ENCODE data around the gene ACTL10. TPM values are rescaled to one million over a fixed set of nuclear protein-coding genes. Genes with fewer than 3 reads are reported as not detected.

The ACTL10 gene
- total and polyA plus RNA-seq, 2 donors (not counting 1 experiment from before 2014, with no cell fraction given), result 1.2 to 6.3 TPM

GRCh38 chr20:33675136-33675959 lies 8.6 kb downstream of the ACTL10 start:
- intact Hi-C loops (cut with micrococcal nuclease), result loop anchor here (2.0 kb wide), 2 partner anchors 45 to 55 kb away; partner anchors contain the start of genes PXMP4 and ZNF341
- ChIA-PET POLR2A (interaction anchor here (0.6 to 1.0 kb wide), 5 partner anchors 10 to 211 kb away, joined by 3 to 5 read pairs (median 4); no protein-coding TSS in a partner anchor), CTCF (interaction anchor here (0.9 kb wide), 1 partner anchor 9 kb away, joined by 3 read pairs; the partner anchor contains the start of gene ACTL10)
- TF ChIP-seq CTCF (IDR thresholded peaks at IDR 0.05) (no peak), EZH2 (IDR thresholded peaks at IDR 0.05; ENCODE audit: borderline replicate concordance, insufficient read depth, low read depth, low read length, poor library complexity, severe bottlenecking) (no peak)
- H3K27ac ChIP-seq (ENCODE audit: low read length in 2 of 2), result no peak overlapping the region
- Mint-ChIP-seq H3K4me3 (peak overlapping the region; percentile 76), H3K9me3 (ENCODE audit: insufficient read depth) (no peaks in the 10 kb centered on the region), H3K27ac (peak overlapping the region; percentile 32), H3K4me1 (peaks cover 36% of the 10 kb centered on the region), H3K27me3 (no peaks in the 10 kb centered on the region)
- 82% methylated on average over 8 of the region's 16 CpGs for WGBS (ENCODE audit: insufficient coverage)
- H3K36me3 ChIP-seq (replicated peaks in 1 of 2; ENCODE audit: control extremely low read depth in 1 of 2, control insufficient read depth in 1 of 2, extremely low read depth in 1 of 2, insufficient read depth in 2 of 2, low read length in 1 of 2), result no peaks in the 10 kb centered on the region
- DNase-seq (no peak), ATAC-seq (ENCODE audit: low read depth) (no peak)
- peaks cover 31 to 36% of the 10 kb centered on the region in 2 donors for H3K4me1 ChIP-seq (ENCODE audit: control insufficient read depth in 2 of 2, insufficient read depth in 2 of 2, low read length in 2 of 2)
- H3K9me3 ChIP-seq (ENCODE audit: control extremely low read depth in 1 of 3, control insufficient read depth in 2 of 3, insufficient read depth in 1 of 3, low read length in 2 of 3), result no peaks in the 10 kb centered on the region
- peak overlapping the region; percentile 95 for H3K4me2 ChIP-seq (replicated peaks; ENCODE audit: low read depth, low read length, poor library complexity, severe bottlenecking)
- H4K20me1 ChIP-seq (ENCODE audit: control insufficient read depth, insufficient read depth, low read length, poor library complexity, severe bottlenecking), result no peaks in the 10 kb centered on the region
- peak overlapping the region; percentile 84 for H2AFZ ChIP-seq (ENCODE audit: insufficient read depth, low read depth, low read length, poor library complexity, severe bottlenecking)
- H3K79me2 ChIP-seq (ENCODE audit: control insufficient read depth, insufficient read depth, low read length), result peaks cover 3% of the 10 kb centered on the region
- no peaks in the 10 kb centered on the region for H3K27me3 ChIP-seq (replicated peaks in 1 of 4; ENCODE audit: control extremely low read depth in 1 of 4, control insufficient read depth in 3 of 4, insufficient read depth in 4 of 4, low read length in 3 of 4)
- no peak overlapping the region for H3K9ac ChIP-seq (ENCODE audit: low read length)
- H3K4me3 ChIP-seq (ENCODE audit: control extremely low read depth in 1 of 5, extremely low read depth in 1 of 5, insufficient read depth in 1 of 5, low read depth in 2 of 5, low read length in 4 of 5), result no peak overlapping the region

GRCh38 chr20:33676121-33676520 lies 9.4 kb downstream of the ACTL10 start:
- Mint-ChIP-seq H3K27me3 (no peaks in the 10 kb centered on the region), H3K9me3 (ENCODE audit: insufficient read depth) (no peaks in the 10 kb centered on the region), H3K4me3 (peak overlapping the region; percentile 23), H3K27ac (peak overlapping the region; percentile 32), H3K4me1 (peaks cover 40% of the 10 kb centered on the region)
- intact Hi-C loops (cut with micrococcal nuclease), result no loop called here
- H3K79me2 ChIP-seq (ENCODE audit: control insufficient read depth, insufficient read depth, low read length), result peaks cover 3% of the 10 kb centered on the region
- H3K4me2 ChIP-seq (replicated peaks; ENCODE audit: low read depth, low read length, poor library complexity, severe bottlenecking), result no peak overlapping the region
- peaks cover 34 to 39% of the 10 kb centered on the region in 2 donors for H3K4me1 ChIP-seq (ENCODE audit: control insufficient read depth in 2 of 2, insufficient read depth in 2 of 2, low read length in 2 of 2)
- no peaks in the 10 kb centered on the region for H3K36me3 ChIP-seq (replicated peaks in 1 of 2; ENCODE audit: control extremely low read depth in 1 of 2, control insufficient read depth in 1 of 2, extremely low read depth in 1 of 2, insufficient read depth in 2 of 2, low read length in 1 of 2)
- H3K9ac ChIP-seq (ENCODE audit: low read length), result no peak overlapping the region
- POLR2A ChIA-PET, result interaction anchor here (0.6 to 1.0 kb wide), 2 partner anchors 9 to 190 kb away, joined by 4 to 5 read pairs; no protein-coding TSS in a partner anchor
- no peak overlapping the region for H3K27ac ChIP-seq (ENCODE audit: low read length in 2 of 2)
- ATAC-seq (ENCODE audit: low read depth) (no peak), DNase-seq (no peak)
- CTCF ChIA-PET, result interaction anchor here (1.7 kb wide), 1 partner anchor 8 kb away, joined by 5 read pairs; no protein-coding TSS in a partner anchor
- no peak overlapping the region for H2AFZ ChIP-seq (ENCODE audit: insufficient read depth, low read depth, low read length, poor library complexity, severe bottlenecking)
- H3K9me3 ChIP-seq (ENCODE audit: control extremely low read depth in 1 of 3, control insufficient read depth in 2 of 3, insufficient read depth in 1 of 3, low read length in 2 of 3), result no peaks in the 10 kb centered on the region
- no peaks in the 10 kb centered on the region for H4K20me1 ChIP-seq (ENCODE audit: control insufficient read depth, insufficient read depth, low read length, poor library complexity, severe bottlenecking)
- H3K27me3 ChIP-seq (replicated peaks in 1 of 4; ENCODE audit: control extremely low read depth in 1 of 4, control insufficient read depth in 3 of 4, insufficient read depth in 4 of 4, low read length in 3 of 4), result no peaks in the 10 kb centered on the region
- WGBS (ENCODE audit: insufficient coverage), result 98% methylated on average over 7 of the region's 11 CpGs
- H3K4me3 ChIP-seq (ENCODE audit: control extremely low read depth in 1 of 5, extremely low read depth in 1 of 5, insufficient read depth in 1 of 5, low read depth in 2 of 5, low read length in 4 of 5), result no peak overlapping the region
- TF ChIP-seq CTCF (IDR thresholded peaks at IDR 0.05) (no peak), EZH2 (IDR thresholded peaks at IDR 0.05; ENCODE audit: borderline replicate concordance, insufficient read depth, low read depth, low read length, poor library complexity, severe bottlenecking) (no peak)
